Bronchial epithelial cell (primary cell): ENCODE measurements around the gene DPPA4. TPM values are rescaled to one million over a fixed set of nuclear protein-coding genes. Genes with fewer than 3 reads are reported as not detected.
"Not testable (repeated sequence)": the region's sequence is repeated elsewhere in the genome, so short reads cannot be mapped to it uniquely, and the experiment has no call there.

Source experiments
- DNase-seq: peaks from one replicate; pipeline ENCODE4 v3.0.0-alpha.2; 2010; ENCODE audit warnings: low read depth
- FAIRE-seq: peaks from 2 replicates; lab custom pipeline; 2011; peaks lifted over from hg19 to GRCh38; lab: Jason Lieb, UNC
- H3K27me3 ChIP-seq: 2 replicates; pipeline ENCODE4 v1.5.1; 2011; ENCODE audit warnings: low read length; ENCODE audit not compliant: control insufficient read depth, insufficient read depth
- H3K36me3 ChIP-seq: 2 replicates; pipeline ENCODE4 v1.5.1; 2011; ENCODE audit warnings: low read length; ENCODE audit not compliant: control insufficient read depth, insufficient read depth
- H3K4me3 ChIP-seq: 2 replicates; pipeline ENCODE4 v1.5.1; 2011; ENCODE audit warnings: mild to moderate bottlenecking, low read depth, low read length, control low read depth
- CTCF ChIP-seq: IDR thresholded peaks from 2 replicates; pipeline ENCODE4 v1.5.1; 2011; ENCODE audit warnings: mild to moderate bottlenecking, moderate library complexity, low read length, control low read depth, inconsistent platforms; ENCODE audit not compliant: insufficient read depth, severe bottlenecking
- total RNA-seq: library from RNA; depleted of rRNA; stranded (reverse); fragments of >200 nt; gene quantifications from 2 replicates; pipeline ENCODE4 v1.2.1, GENCODE V29; 2014

Gene DPPA4
- total RNA-seq, 1 donor from 2014 or later = not detected

DNA sequence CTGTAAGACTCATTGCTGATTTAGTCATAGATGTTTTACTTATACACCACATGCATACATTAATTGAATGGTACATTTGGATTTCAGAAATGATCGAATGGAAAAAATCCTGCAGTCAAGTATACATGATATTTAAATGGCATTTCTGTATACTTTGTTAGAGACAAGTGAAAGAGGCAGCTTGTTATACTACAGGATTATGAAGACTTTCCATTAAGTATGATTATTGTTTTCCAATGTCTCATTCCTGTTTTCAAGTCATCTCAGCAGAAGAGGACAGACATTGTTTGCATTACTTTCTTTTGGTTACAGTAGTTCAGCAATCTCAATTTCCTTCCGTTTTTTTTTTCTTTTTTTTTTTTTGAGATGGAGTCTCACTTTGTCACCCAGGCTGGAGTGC lies 36.6 kb upstream of the DPPA4 start:
- H3K36me3 ChIP-seq = no peaks in the 10 kb centered on the region
- H3K27me3 ChIP-seq = no peaks in the 10 kb centered on the region
- DNase-seq = no peak
- TF ChIP-seq CTCF = no peak
- no peak overlapping the region for H3K4me3 ChIP-seq
- FAIRE-seq = no peak

DNA sequence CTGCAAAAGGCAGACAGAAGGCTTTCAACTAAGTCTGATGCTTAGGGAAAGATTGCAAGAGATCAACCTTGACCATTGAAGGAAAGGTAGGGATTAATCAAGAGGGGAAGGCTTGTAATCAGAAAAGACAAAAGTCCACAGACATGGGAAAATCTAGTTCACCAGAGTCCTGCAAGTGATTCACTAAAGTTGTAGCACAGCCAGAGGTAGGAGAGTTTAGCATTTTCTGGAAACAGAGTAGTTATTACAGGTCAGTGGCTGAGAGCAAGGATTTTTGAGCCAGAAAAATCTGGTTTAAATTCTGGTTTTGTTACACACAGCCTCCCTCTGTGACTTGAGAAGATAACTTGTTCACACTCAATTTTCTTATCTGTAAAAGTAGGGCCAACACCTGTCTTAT lies 35.3 kb upstream of the DPPA4 start:
- Histone ChIP-seq H3K36me3 (no peaks in the 10 kb centered on the region), H3K27me3 (no peaks in the 10 kb centered on the region), H3K4me3 (no peak overlapping the region)
- TF ChIP-seq CTCF = no peak
- FAIRE-seq = no peak
- no peak for DNase-seq

- no peak for TF ChIP-seq CTCF
- FAIRE-seq (no peak), DNase-seq (no peak)
These were observed 32.2 kb upstream of the DPPA4 start for GRCh38 chr3:109369510-109369909.

DNA sequence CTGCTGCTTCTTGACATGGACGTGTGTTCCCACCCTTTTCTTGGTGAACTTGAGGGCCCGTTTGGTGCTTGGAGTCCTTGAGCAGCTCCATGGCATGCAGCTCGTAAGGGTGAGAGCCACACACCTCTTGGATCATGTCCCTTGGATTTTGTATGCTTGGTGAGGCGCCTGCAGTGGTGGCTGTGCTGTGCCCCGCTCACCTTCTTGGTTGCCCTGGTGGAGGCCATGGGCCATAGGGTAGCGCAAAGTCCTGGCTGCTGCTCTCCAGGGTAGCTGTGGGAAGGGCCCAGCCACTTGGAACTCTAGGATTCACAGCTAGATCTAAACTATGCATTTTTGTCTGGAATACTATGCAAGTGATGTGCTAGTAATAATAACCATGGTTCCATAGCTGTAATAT lies 26.7 kb upstream of the DPPA4 start:
- Histone ChIP-seq H3K36me3 (no peaks in the 10 kb centered on the region), H3K27me3 (no peaks in the 10 kb centered on the region), H3K4me3 (no peak overlapping the region)
- no peak for TF ChIP-seq CTCF
- DNase-seq (no peak), FAIRE-seq (no peak)

More at GRCh38 chr3:109369510-109369909, 32.2 kb upstream of the DPPA4 start:
- Histone ChIP-seq H3K36me3 (no peaks in the 10 kb centered on the region), H3K4me3 (no peak overlapping the region), H3K27me3 (no peaks in the 10 kb centered on the region)

DNA sequence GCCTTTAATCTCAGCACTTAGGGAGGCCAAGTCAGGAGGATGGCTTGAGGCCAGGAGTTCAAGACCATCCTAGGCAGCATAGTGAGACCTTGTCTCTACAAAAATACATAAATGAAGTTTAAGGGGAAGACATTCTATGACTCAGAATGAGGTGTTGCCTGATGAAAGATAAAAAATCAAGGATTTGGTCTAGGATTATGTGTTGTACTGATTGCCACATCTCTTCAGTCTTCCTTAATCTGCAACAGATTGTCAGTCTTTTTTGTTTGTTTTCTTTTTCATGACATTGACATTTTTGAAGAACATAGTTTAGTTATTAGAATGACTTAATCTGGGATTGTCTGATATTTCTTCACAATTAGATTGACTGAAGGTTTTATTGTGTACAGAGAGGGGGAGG lies 26.3 kb upstream of the DPPA4 start:
- H3K36me3 ChIP-seq = no peaks in the 10 kb centered on the region
- H3K4me3 ChIP-seq = no peak overlapping the region
- no peak for TF ChIP-seq CTCF
- DNase-seq = no peak
- H3K27me3 ChIP-seq = no peaks in the 10 kb centered on the region
- FAIRE-seq = no peak

GRCh38 chr3:109362823-109363222 lies 25.5 kb upstream of the DPPA4 start:
- H3K4me3 ChIP-seq = no peak overlapping the region
- no peaks in the 10 kb centered on the region for H3K27me3 ChIP-seq
- H3K36me3 ChIP-seq = no peaks in the 10 kb centered on the region
- no peak for FAIRE-seq
- no peak for TF ChIP-seq CTCF
- DNase-seq = no peak

- H3K27me3 ChIP-seq, FAIRE-seq, DNase-seq, H3K4me3 ChIP-seq, H3K36me3 ChIP-seq: not testable (repeated sequence)
These were observed 21.5 kb upstream of the DPPA4 start for GRCh38 chr3:109358809-109359208.
